PC-3 (cell line): ENCODE measurements around the gene RPL36A. TPM values are rescaled to one million over a fixed set of nuclear protein-coding genes. Genes with fewer than 3 reads are reported as not detected.

ENCODE experiments used
- ATAC-seq: fragments of 200-7000 bp; cut with Tn5 transposase; 2 replicates; pipeline ENCODE4 v1.9.1; 2020; ENCODE audit warnings: mild to moderate bottlenecking, moderate library complexity
- BruUV-seq: library from RNA; stranded (reverse); fragments of 400-500 nt; replicated peaks from 2 replicates; lab custom pipeline; 2021; lab: Mats Ljungman, UMichigan
- CTCF ChIA-PET: fragments of 300-600 bp; sonication (Branson Sonifier 250); formaldehyde crosslinking; loops from one replicate; lab custom pipeline; 2022; ENCODE audit warnings: antibody characterized with exemption; lab: Charles Lee
- POLR2A ChIA-PET: fragments of 300-600 bp; sonication (Branson Sonifier 250); formaldehyde crosslinking; loops from one replicate; lab custom pipeline; 2022; ENCODE audit warnings: antibody characterized with exemption; ENCODE audit not compliant: unreplicated experiment; lab: Charles Lee
- DNase-seq: peaks from one replicate; pipeline ENCODE4 v3.0.0-alpha.2; 2015
- H2AFZ ChIP-seq: fragments of 300-600 bp; sonication (generic); 2 replicates; pipeline ENCODE4 v1.6.0; 2016; ENCODE audit warnings: antibody characterized with exemption, low read length
- H3F3A ChIP-seq: fragments of 300-600 bp; sonication (generic); one replicate; pipeline ENCODE4 v1.6.0; 2017; ENCODE audit warnings: antibody characterized with exemption, low read length, control low read depth, mild to moderate bottlenecking; ENCODE audit not compliant: unreplicated experiment
- H3K27ac ChIP-seq: fragments of 300-600 bp; sonication (generic); 2 replicates; pipeline ENCODE4 v1.5.1; 2016; ENCODE audit warnings: mild to moderate bottlenecking, low read length
- H3K27me3 ChIP-seq: fragments of 300-600 bp; sonication (generic); 2 replicates; pipeline ENCODE4 v1.6.1; 2016; ENCODE audit warnings: low read length, mixed read lengths
- H3K36me3 ChIP-seq: fragments of 300-600 bp; sonication (generic); 2 replicates; pipeline ENCODE4 v1.6.1; 2016; ENCODE audit warnings: low read depth, mixed run types, low read length, mixed read lengths
- H3K4me1 ChIP-seq: fragments of 300-600 bp; sonication (generic); 2 replicates; pipeline ENCODE4 v1.5.1; 2016; ENCODE audit warnings: low read length; ENCODE audit not compliant: insufficient read depth
- H3K4me2 ChIP-seq: fragments of 300-600 bp; sonication (generic); 2 replicates; pipeline ENCODE4 v1.6.0; 2016; ENCODE audit warnings: low read length
- H3K4me3 ChIP-seq: fragments of 300-600 bp; sonication (generic); 2 replicates; pipeline ENCODE4 v1.5.1; 2016; ENCODE audit warnings: mild to moderate bottlenecking, low read length, mixed read lengths
- H3K79me2 ChIP-seq: fragments of 300-600 bp; sonication (generic); 2 replicates; pipeline ENCODE4 v1.6.1; 2017; ENCODE audit warnings: low read length, mixed read lengths
- H3K9ac ChIP-seq: fragments of 300-600 bp; sonication (generic); 2 replicates; pipeline ENCODE4 v1.6.0; 2016; ENCODE audit warnings: mild to moderate bottlenecking, low read length
- H3K9me2 ChIP-seq: fragments of 300-600 bp; sonication (generic); replicated peaks from 2 replicates; pipeline ENCODE4 v1.6.1; 2016; ENCODE audit warnings: mixed run types, low read length, mixed read lengths
- H3K9me3 ChIP-seq: fragments of 300-600 bp; sonication (generic); 2 replicates; pipeline ENCODE4 v1.6.1; 2016; ENCODE audit warnings: low read length, mixed read lengths
- H4K20me1 ChIP-seq: fragments of 300-600 bp; sonication (generic); 2 replicates; pipeline ENCODE4 v1.6.1; 2016; ENCODE audit warnings: low read length, mixed read lengths
- CTCF ChIP-seq: fragments of 300-600 bp; sonication (generic); conservative IDR thresholded peaks from 2 replicates; pipeline ENCODE4 v1.5.1; 2017; ENCODE audit warnings: antibody characterized with exemption, low read depth, mild to moderate bottlenecking, low read length
- EZH2 ChIP-seq: fragments of 300-600 bp; sonication (generic); IDR thresholded peaks from one replicate; pipeline ENCODE4 v1.6.1; 2017; ENCODE audit warnings: antibody characterized with exemption, mild to moderate bottlenecking, low read length; ENCODE audit not compliant: unreplicated experiment
- EZH2phosphoT487 ChIP-seq: fragments of 300-600 bp; sonication (generic); IDR thresholded peaks from 2 replicates; pipeline ENCODE4 v1.6.1; 2018; ENCODE audit warnings: mild to moderate bottlenecking, antibody characterized with exemption, low read length, borderline replicate concordance
- intact Hi-C: fragments of 100-400 bp; cut with micrococcal nuclease; formaldehyde crosslinking; loops from 2 replicates; pipeline ENCODE4 v1.9.0; 2023
- total RNA-seq: library from RNA; depleted of rRNA; stranded (reverse); fragments of >200 nt; gene quantifications from 2 replicates; pipeline ENCODE4 v1.2.3, GENCODE V29; 2014

The RPL36A gene
- total RNA-seq, 1 experiment from 2014 or later: 914 TPM

- Histone ChIP-seq H3K36me3 (peaks cover 35% of the 10 kb centered on the region), H3F3A (no peaks in the 10 kb centered on the region), H3K9me2 (no peaks in the 10 kb centered on the region), H3K4me2 (no peak overlapping the region), H4K20me1 (peaks cover 17% of the 10 kb centered on the region; the same call in 1 of the 2 replicates), H3K79me2 (peaks cover 33% of the 10 kb centered on the region), H3K9ac (no peak overlapping the region), H3K27me3 (no peaks in the 10 kb centered on the region), H3K9me3 (no peaks in the 10 kb centered on the region), H2AFZ (no peak overlapping the region), H3K4me1 (peaks cover 17% of the 10 kb centered on the region), H3K27ac (no peak overlapping the region), H3K4me3 (no peak overlapping the region)
- BruUV-seq: no TSS peak
- ChIA-PET POLR2A (no interaction called here), CTCF (no interaction called here)
- DNase-seq (no peak), ATAC-seq (no peak)
- no peak for TF ChIP-seq EZH2phosphoT487
- TF ChIP-seq CTCF: no peak
- no peak for TF ChIP-seq EZH2
- intact Hi-C loops: no loop called here
Measured at GRCh38 chrX:101395789-101396188, 5.0 kb downstream of the RPL36A start.

DNA sequence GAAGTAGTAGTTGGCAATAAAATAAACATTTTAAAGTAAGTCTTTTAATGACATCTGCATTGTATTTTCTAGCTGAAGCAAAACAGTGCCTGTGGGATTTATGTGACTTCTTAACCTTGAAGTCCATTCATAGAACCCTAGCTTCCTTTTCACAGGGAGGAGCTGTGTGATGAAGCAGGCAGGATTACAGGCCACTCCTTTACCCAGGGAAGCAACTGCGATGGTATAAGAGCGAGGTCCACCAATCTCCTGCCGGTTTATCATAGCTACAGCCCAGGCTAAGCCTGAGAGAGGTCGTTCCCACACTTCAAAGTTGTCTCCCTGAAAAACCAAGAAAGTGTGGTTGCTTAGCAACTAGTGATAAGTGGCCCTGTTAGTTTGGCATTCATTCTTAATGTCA is 7.0 kb downstream of the RPL36A start:
- H4K20me1 ChIP-seq: peaks cover 12% of the 10 kb centered on the region; the same call in 1 of the 2 replicates
- H3K79me2 ChIP-seq: peaks cover 14% of the 10 kb centered on the region
- DNase-seq: no peak
- no peak overlapping the region for H3K4me3 ChIP-seq
- no peak overlapping the region for H3K4me2 ChIP-seq
- ChIA-PET CTCF (no interaction called here), POLR2A (interaction anchor here (0.6 to 0.7 kb wide), 2 partner anchors 468 to 752 kb away, joined by 3 to 10 read pairs; no protein-coding TSS in a partner anchor)
- H3K4me1 ChIP-seq: peaks cover 8% of the 10 kb centered on the region
- H3K27ac ChIP-seq: peak overlapping the region; percentile 36
- TF ChIP-seq CTCF: no peak
- TF ChIP-seq EZH2phosphoT487: no peak
- TF ChIP-seq EZH2: no peak
- intact Hi-C loops: no loop called here
- ATAC-seq: peak; percentile 68
- no peaks in the 10 kb centered on the region for H3K27me3 ChIP-seq
- no peaks in the 10 kb centered on the region for H3K9me2 ChIP-seq
- no peaks in the 10 kb centered on the region for H3K9me3 ChIP-seq
- H3F3A ChIP-seq: no peaks in the 10 kb centered on the region
- BruUV-seq: no TSS peak
- no peak overlapping the region for H3K9ac ChIP-seq
- no peak overlapping the region for H2AFZ ChIP-seq
- peaks cover 23% of the 10 kb centered on the region; the same call in 1 of the 2 replicates for H3K36me3 ChIP-seq

DNA sequence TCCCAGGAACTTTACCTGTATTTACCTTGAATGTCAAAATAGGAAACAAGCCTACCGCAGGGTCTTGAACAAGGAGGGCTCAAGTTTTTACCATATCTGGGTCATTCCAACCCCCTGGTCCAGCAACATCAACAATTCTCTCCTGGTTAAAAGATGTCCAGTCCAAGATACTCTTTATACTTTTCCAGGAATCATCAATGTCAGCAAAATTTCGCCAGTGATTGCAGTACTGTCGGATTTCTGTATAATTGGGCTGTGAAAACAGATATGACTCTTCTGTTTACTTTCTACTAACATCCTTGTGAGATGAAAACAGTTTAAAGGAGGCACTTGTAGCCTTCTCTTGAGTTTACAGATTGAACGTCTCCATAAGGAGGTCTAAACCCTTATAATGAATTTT is 7.9 kb downstream of the RPL36A start:
- Histone ChIP-seq H3K9me2 (no peaks in the 10 kb centered on the region), H3K4me3 (no peak overlapping the region), H3F3A (no peaks in the 10 kb centered on the region), H3K27me3 (no peaks in the 10 kb centered on the region), H3K9ac (no peak overlapping the region), H3K4me2 (no peak overlapping the region), H3K36me3 (peaks cover 17% of the 10 kb centered on the region; the same call in 1 of the 2 replicates), H3K4me1 (no peaks in the 10 kb centered on the region), H2AFZ (no peak overlapping the region), H4K20me1 (0 out of 2 replicates have a peak, but pooled peaks cover 6% of the 10 kb centered on the region), H3K27ac (no peak overlapping the region), H3K79me2 (peaks cover 4% of the 10 kb centered on the region; the same call in 1 of the 2 replicates), H3K9me3 (no peaks in the 10 kb centered on the region)
- no peak for ATAC-seq
- no peak for DNase-seq
- TF ChIP-seq CTCF: no peak
- no TSS peak for BruUV-seq
- ChIA-PET CTCF (interaction anchor here (0.7 kb wide), 1 partner anchor 762 kb away, joined by 3 read pairs; no protein-coding TSS in a partner anchor), POLR2A (no interaction called here)
- intact Hi-C loops: no loop called here
